HL-60/S4 treated with phorbol 12-myristate 13-acetate at 8.2 ng/mL for 4 days and 3 days (cell line): ENCODE results near the gene SCNN1B.

Experiments
- in situ Hi-C: fragments of 300-500 bp; cut with MboI; formaldehyde crosslinking; loops from 2 replicates; pipeline ENCODE4 v1.15.0; 2022; ENCODE audit warnings: low sequenced_read_pairs

The SCNN1B gene

GRCh38 chr16:23403547-23403946 is 101.4 kb downstream of the SCNN1B start:
- in situ Hi-C loops = no loop called here

GRCh38 chr16:23406024-23406423 is 103.9 kb downstream of the SCNN1B start:
- in situ Hi-C loops = no loop called here

- in situ Hi-C loops = no loop called here
Observed at GRCh38 chr16:23406546-23407240, 104.6 kb downstream of the SCNN1B start.

GRCh38 chr16:23407436-23408127 is 105.5 kb downstream of the SCNN1B start:
- in situ Hi-C loops = no loop called here

- in situ Hi-C loops = no loop called here
Observed at GRCh38 chr16:23408242-23408822, 106.2 kb downstream of the SCNN1B start.

- in situ Hi-C loops = no loop called here
Observed at GRCh38 chr16:23408823-23409298, 106.8 kb downstream of the SCNN1B start.

GRCh38 chr16:23409522-23409921 is 107.4 kb downstream of the SCNN1B start:
- in situ Hi-C loops = no loop called here

GRCh38 chr16:23410176-23410575 is 108.1 kb downstream of the SCNN1B start:
- in situ Hi-C loops = no loop called here

- in situ Hi-C loops = no loop called here
Observed at GRCh38 chr16:23414731-23415130, 112.6 kb downstream of the SCNN1B start.

- in situ Hi-C loops = no loop called here
Observed at GRCh38 chr16:23416816-23417215, 114.7 kb downstream of the SCNN1B start.

GRCh38 chr16:23420011-23420410 is 117.9 kb downstream of the SCNN1B start:
- in situ Hi-C loops = no loop called here

GRCh38 chr16:23423496-23424049 is 121.5 kb downstream of the SCNN1B start:
- in situ Hi-C loops = no loop called here

GRCh38 chr16:23424292-23424958 is 122.3 kb downstream of the SCNN1B start:
- in situ Hi-C loops = no loop called here

GRCh38 chr16:23428351-23428750 is 126.2 kb downstream of the SCNN1B start:
- in situ Hi-C loops = no loop called here
